ENCODE data around the gene ZNF326. TPM values are rescaled to one million over a fixed set of nuclear protein-coding genes. Genes with fewer than 3 reads are reported as not detected.

The ZNF326 gene
- total and polyA plus RNA-seq, 4 donors, result 15.7 to 61.2 (median 43.3) TPM

Small RNAs within 50 kb of the gene (small RNA-seq; reads per million reads assigned to genes)
- not detected for gene RN7SKP272 (ENCODE audit: low replicate concordance)

Other genes with a start within 250 kb of the ZNF326 start
- gene LRRC8D, start 174.1 kb upstream of the ZNF326 start, total RNA-seq, result 10 to 100 TPM; 29.3 to 46.1 TPM
- gene LRRC8D, start 174.1 kb upstream of the ZNF326 start, polyA plus RNA-seq (ENCODE audit: insufficient read length in 2 of 2), result 10 to 100 TPM; 44.2 to 49.2 TPM

Data from spinal cord (tissue), 4 donors.